Measurements from ENCODE around the gene EXOG. TPM values are rescaled to one million over a fixed set of nuclear protein-coding genes. Genes with fewer than 3 reads are reported as not detected.

EXOG gene
- polyA plus RNA-seq, 3 donors = 1.6 to 5.4 (median 2.4) TPM

DNA sequence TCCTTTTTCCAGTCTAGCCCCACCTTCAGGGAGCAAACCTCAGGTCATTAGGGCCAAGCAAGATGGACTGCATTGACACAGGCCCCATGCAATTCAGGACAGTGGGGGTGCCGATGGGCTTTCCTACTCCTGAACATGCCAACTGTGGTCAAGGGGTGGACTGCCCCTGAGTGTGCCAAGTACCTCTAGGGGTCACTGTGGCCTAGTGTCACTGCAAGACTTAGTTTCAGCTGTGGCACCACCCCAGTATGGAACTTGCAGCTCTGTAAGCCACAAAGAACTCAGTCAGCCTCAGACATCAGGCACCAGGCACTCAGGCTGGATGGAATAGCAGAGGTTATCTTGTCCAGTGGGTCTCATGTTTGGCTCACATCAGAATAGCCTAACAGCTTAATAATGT is 32.3 kb downstream of the EXOG start:
- 100% methylated on average over 1 of the region's 1 CpG for WGBS (ENCODE audit: insufficient coverage)
- Mint-ChIP-seq H3K36me3 (peaks cover 49 to 58% of the 10 kb centered on the region in 2 donors), H3K4me3 (no peak overlapping the region), H3K4me1 (no peaks in the 10 kb centered on the region), H3K27me3 (ENCODE audit: low read depth in 3 of 3) (no peaks in the 10 kb centered on the region), H3K9me3 (no peaks in the 10 kb centered on the region), H3K27ac (peak overlapping the region in 2 of 7 donors; percentile 6 to 53)
- Histone ChIP-seq H3K27me3 (ENCODE audit: control insufficient read depth in 2 of 2, insufficient read depth in 2 of 2, low read length in 2 of 2) (no peaks in the 10 kb centered on the region), H2AFZ (ENCODE audit: insufficient read depth, low read depth, low read length, poor library complexity, severe bottlenecking) (no peak overlapping the region), H3K79me2 (ENCODE audit: insufficient read depth, low read length) (no peaks in the 10 kb centered on the region), H3K4me3 (replicated peaks in 1 of 3; ENCODE audit: low read depth in 2 of 3, low read length in 3 of 3) (no peak overlapping the region), H3K4me2 (replicated peaks; ENCODE audit: extremely low read depth, low read length, poor library complexity, severe bottlenecking) (no peak overlapping the region), H3K36me3 (replicated peaks in 1 of 2; ENCODE audit: control insufficient read depth in 1 of 2, insufficient read depth in 2 of 2, low read length in 2 of 2) (peaks cover 30 to 57% of the 10 kb centered on the region in 2 donors), H4K20me1 (ENCODE audit: insufficient read depth, low read length) (no peaks in the 10 kb centered on the region), H3K9me3 (replicated peaks in 1 of 2; ENCODE audit: control insufficient read depth in 1 of 2, insufficient read depth in 1 of 2, low read length in 2 of 2) (no peaks in the 10 kb centered on the region), H3K9ac (ENCODE audit: insufficient read depth, low read length, poor library complexity, severe bottlenecking) (no peak overlapping the region), H3K27ac (ENCODE audit: low read depth in 1 of 2, low read length in 2 of 2) (no peak overlapping the region), H3K4me1 (ENCODE audit: control insufficient read depth in 1 of 2, insufficient read depth in 2 of 2, low read length in 2 of 2) (no peaks in the 10 kb centered on the region)
- no peak for TF ChIP-seq CTCF (IDR thresholded peaks at IDR 0.05)
- intact Hi-C loops (cut with micrococcal nuclease) = loop anchor here in 1 of 2 donors (10.0 kb wide), 1 partner anchor 466 kb away; no protein-coding TSS in a partner anchor
- DNase-seq = no peak

DNA sequence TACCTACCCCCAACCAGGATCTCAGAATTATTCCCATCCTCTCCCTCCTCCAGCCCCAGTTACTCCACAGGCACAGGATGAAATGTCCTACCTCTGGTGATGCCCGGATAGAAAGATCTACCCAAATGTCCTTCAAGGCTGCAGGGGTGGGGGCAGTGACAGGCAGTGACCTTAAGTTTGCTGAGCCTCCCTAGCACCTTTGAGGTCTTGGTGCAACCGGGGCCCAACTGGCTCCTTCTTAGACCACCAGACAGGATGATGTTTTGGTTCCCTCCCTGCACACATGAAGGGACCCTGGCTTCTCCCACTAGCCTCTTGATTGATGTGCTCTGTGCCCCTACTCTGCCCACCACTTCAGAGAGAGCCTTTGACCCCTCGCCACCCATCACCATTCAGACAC is 36.4 kb downstream of the EXOG start:
- no peak overlapping the region for H3K9ac ChIP-seq (ENCODE audit: insufficient read depth, low read length, poor library complexity, severe bottlenecking)
- Mint-ChIP-seq H3K27ac (peak overlapping the region in 1 of 7 donors; percentile 46), H3K4me1 (no peaks in the 10 kb centered on the region), H3K9me3 (peaks cover 0 to 5% (median 0%) of the 10 kb centered on the region in 7 donors), H3K27me3 (ENCODE audit: low read depth in 3 of 3) (no peaks in the 10 kb centered on the region), H3K36me3 (peaks cover 20 to 26% of the 10 kb centered on the region in 2 donors), H3K4me3 (no peak overlapping the region)
- H3K79me2 ChIP-seq (ENCODE audit: insufficient read depth, low read length) = no peaks in the 10 kb centered on the region
- H3K27ac ChIP-seq (ENCODE audit: low read depth in 1 of 2, low read length in 2 of 2) = no peak overlapping the region
- TF ChIP-seq CTCF (IDR thresholded peaks at IDR 0.05) = no peak
- WGBS (ENCODE audit: insufficient coverage) = 0% methylated on average over 1 of the region's 3 CpGs
- H4K20me1 ChIP-seq (ENCODE audit: insufficient read depth, low read length) = no peaks in the 10 kb centered on the region
- peaks cover 2 to 26% of the 10 kb centered on the region in 2 donors for H3K36me3 ChIP-seq (replicated peaks in 1 of 2; ENCODE audit: control insufficient read depth in 1 of 2, insufficient read depth in 2 of 2, low read length in 2 of 2)
- intact Hi-C loops (cut with micrococcal nuclease) = no loop called here
- H3K9me3 ChIP-seq (replicated peaks in 1 of 2; ENCODE audit: control insufficient read depth in 1 of 2, insufficient read depth in 1 of 2, low read length in 2 of 2) = no peaks in the 10 kb centered on the region
- no peak overlapping the region for H2AFZ ChIP-seq (ENCODE audit: insufficient read depth, low read depth, low read length, poor library complexity, severe bottlenecking)
- H3K4me2 ChIP-seq (replicated peaks; ENCODE audit: extremely low read depth, low read length, poor library complexity, severe bottlenecking) = no peak overlapping the region
- no peak for DNase-seq
- no peak overlapping the region for H3K4me3 ChIP-seq (replicated peaks in 1 of 3; ENCODE audit: low read depth in 2 of 3, low read length in 3 of 3)
- H3K27me3 ChIP-seq (ENCODE audit: control insufficient read depth in 2 of 2, insufficient read depth in 2 of 2, low read length in 2 of 2) = no peaks in the 10 kb centered on the region
- H3K4me1 ChIP-seq (ENCODE audit: control insufficient read depth in 1 of 2, insufficient read depth in 2 of 2, low read length in 2 of 2) = no peaks in the 10 kb centered on the region
